IMR-90 (cell line): Measurements from ENCODE around the gene NUP58. TPM values are rescaled to one million over a fixed set of nuclear protein-coding genes. Genes with fewer than 3 reads are reported as not detected.
A peak's percentile ranks its signal among the peaks of the same experiment; 100 is the strongest.

ENCODE experiments used
- ATAC-seq: fragments of 200-7000 bp; cut with Tn5 transposase; 2 replicates; pipeline ENCODE4 v1.9.1; 2020; ENCODE audit warnings: low read depth, mild to moderate bottlenecking, moderate library complexity
- Bru-seq: library from RNA; stranded (reverse); fragments of 400-500 nt; gene quantifications from one replicate; lab custom pipeline; 2021; lab: Mats Ljungman, UMichigan
- BruChase-seq, 2 experiments: library from RNA; stranded (reverse); fragments of 400-500 nt; gene quantifications; one replicate each; lab custom pipeline; 2021; lab: Mats Ljungman, UMichigan
- BruUV-seq: library from RNA; stranded (reverse); fragments of 400-500 nt; replicated peaks from 2 replicates; lab custom pipeline; 2021; lab: Mats Ljungman, UMichigan
- CTCF ChIA-PET: fragments of 300-600 bp; formaldehyde crosslinking; extraction: SDS; loops from one replicate; lab custom pipeline; 2021; ENCODE audit warnings: antibody characterized with exemption; lab: Yijun Ruan, JAX
- POLR2A ChIA-PET: fragments of 300-600 bp; sonication (Branson Sonifier 250); formaldehyde crosslinking; loops from one replicate; lab custom pipeline; 2022; ENCODE audit warnings: antibody characterized with exemption; ENCODE audit not compliant: unreplicated experiment; lab: Charles Lee
- DNase-seq: peaks from one replicate; pipeline ENCODE4 v3.0.0; 2013
- H2AFZ ChIP-seq: replicated peaks from 2 replicates; pipeline ENCODE3; 2013; ENCODE audit warnings: low read length, mild to moderate bottlenecking; ENCODE audit not compliant: poor library complexity
- H2AK5ac ChIP-seq: 2 replicates; pipeline ENCODE4 v1.6.1; 2013; ENCODE audit warnings: low read depth, low read length, inconsistent platforms
- H2AK9ac ChIP-seq: replicated peaks from 2 replicates; pipeline ENCODE3; 2013; ENCODE audit warnings: mild to moderate bottlenecking, low read depth, low read length, moderate library complexity; ENCODE audit not compliant: poor library complexity
- H2BK120ac ChIP-seq: 2 replicates; pipeline ENCODE4 v1.6.1; 2013; ENCODE audit warnings: low read depth, low read length, inconsistent platforms
- H2BK15ac ChIP-seq: 3 replicates; pipeline ENCODE4 v1.6.1; 2013; ENCODE audit warnings: low read depth, low read length, inconsistent platforms
- H2BK20ac ChIP-seq: 2 replicates; pipeline ENCODE4 v1.6.1; 2013; ENCODE audit warnings: low read depth, mild to moderate bottlenecking, inconsistent platforms, low read length, moderate library complexity
- H2BK5ac ChIP-seq: 2 replicates; pipeline ENCODE4 v1.6.1; 2013; ENCODE audit warnings: mild to moderate bottlenecking, low read depth, low read length, inconsistent platforms; ENCODE audit not compliant: poor library complexity, severe bottlenecking
- H3K14ac ChIP-seq: replicated peaks from 2 replicates; pipeline ENCODE4 v1.6.1; 2013; ENCODE audit warnings: low read depth, low read length, inconsistent platforms
- H3K18ac ChIP-seq: 2 replicates; pipeline ENCODE4 v1.6.1; 2013; ENCODE audit warnings: low read depth, low read length, control low read depth
- H3K23ac ChIP-seq: 2 replicates; pipeline ENCODE4 v1.6.1; 2013; ENCODE audit warnings: low read depth, low read length, inconsistent platforms
- H3K27ac ChIP-seq: 2 replicates; pipeline ENCODE4 v1.5.1; 2013; ENCODE audit warnings: mild to moderate bottlenecking, control low read depth, low read length; ENCODE audit not compliant: insufficient read depth
- H3K27me3 ChIP-seq: 2 replicates; pipeline ENCODE4 v1.6.1; 2013; ENCODE audit warnings: low read length; ENCODE audit not compliant: control insufficient read depth, insufficient read depth
- H3K36me3 ChIP-seq: 2 replicates; pipeline ENCODE4 v1.6.1; 2013; ENCODE audit warnings: low read length, mixed read lengths; ENCODE audit not compliant: control insufficient read depth, insufficient read depth
- H3K4ac ChIP-seq: 2 replicates; pipeline ENCODE4 v1.6.1; 2013; ENCODE audit warnings: low read depth, low read length, inconsistent platforms
- H3K4me1 ChIP-seq: 2 replicates; pipeline ENCODE4 v1.6.1; 2013; ENCODE audit warnings: low read length, mixed read lengths; ENCODE audit not compliant: control insufficient read depth, insufficient read depth
- H3K4me2 ChIP-seq: 2 replicates; pipeline ENCODE4 v1.6.1; 2013; ENCODE audit warnings: low read depth, mild to moderate bottlenecking, control low read depth, low read length, moderate library complexity
- H3K4me3 ChIP-seq: 2 replicates; pipeline ENCODE4 v1.5.1; 2013; ENCODE audit warnings: low read depth, mild to moderate bottlenecking, control low read depth, low read length, moderate library complexity; ENCODE audit not compliant: insufficient read depth
- H3K56ac ChIP-seq: 2 replicates; pipeline ENCODE4 v1.6.1; 2013; ENCODE audit warnings: low read length, inconsistent platforms; ENCODE audit not compliant: insufficient read depth; ENCODE audit errors: extremely low read depth
- H3K79me1 ChIP-seq, 2 experiments: 2 replicates each; pipeline ENCODE4 v1.6.1; 2013; ENCODE audit warnings: low read length in 2 of 2, inconsistent platforms in 1 of 2, low read depth in 1 of 2
- H3K9ac ChIP-seq: 2 replicates; pipeline ENCODE4 v1.6.1; 2013; ENCODE audit warnings: low read depth, low read length, control low read depth
- H3K9me1 ChIP-seq: 2 replicates; pipeline ENCODE4 v1.6.1; 2013; ENCODE audit warnings: low read length, inconsistent platforms; ENCODE audit not compliant: insufficient read depth
- H3K9me3 ChIP-seq: 2 replicates; pipeline ENCODE4 v1.6.1; 2013; ENCODE audit warnings: low read length; ENCODE audit not compliant: control insufficient read depth, insufficient read depth
- H4K20me1 ChIP-seq: 2 replicates; pipeline ENCODE4 v1.6.1; 2013; ENCODE audit warnings: low read length, inconsistent platforms; ENCODE audit not compliant: insufficient read depth
- H4K5ac ChIP-seq: 2 replicates; pipeline ENCODE4 v1.6.1; 2013; ENCODE audit warnings: mild to moderate bottlenecking, low read depth, low read length, control low read depth
- H4K8ac ChIP-seq, 2 experiments: 2 replicates each; pipeline ENCODE4 v1.6.1; 2013; ENCODE audit warnings: low read depth in 2 of 2, low read length in 2 of 2, control low read depth in 1 of 2, inconsistent platforms in 1 of 2
- H4K91ac ChIP-seq: 2 replicates; pipeline ENCODE4 v1.6.1; 2013; ENCODE audit warnings: low read depth, low read length, inconsistent platforms; ENCODE audit not compliant: insufficient read depth
- BHLHE40 ChIP-seq: fragments of 150-350 bp; IDR thresholded peaks from 2 replicates; pipeline ENCODE4 v1.6.1; 2016; ENCODE audit warnings: mild to moderate bottlenecking, low read depth, low read length
- CEBPB ChIP-seq: IDR thresholded peaks from 2 replicates; pipeline ENCODE4 v1.6.1; 2012; ENCODE audit warnings: low read depth, low read length, improper control_type of control experiment
- CTCF ChIP-seq: conservative IDR thresholded peaks from 2 replicates; pipeline ENCODE4 v1.5.1; 2012; ENCODE audit warnings: mild to moderate bottlenecking, low read depth, low read length, improper control_type of control experiment
- ELK1 ChIP-seq: fragments of 150-350 bp; IDR thresholded peaks from 2 replicates; pipeline ENCODE4 v1.6.1; 2016; ENCODE audit warnings: low read depth, mild to moderate bottlenecking, low read length, moderate library complexity, borderline replicate concordance
- FOS ChIP-seq: fragments of 150-350 bp; IDR thresholded peaks from 2 replicates; pipeline ENCODE4 v1.6.1; 2016; ENCODE audit warnings: low read depth, low read length
- MAZ ChIP-seq: IDR thresholded peaks from 2 replicates; pipeline ENCODE4 v1.6.1; 2012; ENCODE audit warnings: low read depth, mild to moderate bottlenecking, low read length, improper control_type of control experiment, moderate library complexity, borderline replicate concordance
- MXI1 ChIP-seq: IDR thresholded peaks from 2 replicates; pipeline ENCODE4 v1.6.1; 2012; ENCODE audit warnings: low read depth, mild to moderate bottlenecking, low read length, moderate library complexity, borderline replicate concordance
- POLR2A ChIP-seq: IDR thresholded peaks from 2 replicates; pipeline ENCODE4 v1.6.1; 2012; ENCODE audit warnings: mild to moderate bottlenecking, low read depth, low read length
- WGBS, 2 experiments: methylation state at CpG; one replicate each; pipeline versions ENCODE4 v1.1.5 to v1.1.7; 2013; ENCODE audit warnings: missing lambda C conversion rate in 2 of 2; ENCODE audit not compliant: insufficient read length in 1 of 2; ENCODE audit errors: extremely low coverage in 2 of 2; 5-methylcytosine and 5-hydroxymethylcytosine counted together
- dilution Hi-C: fragments of 300-500 bp; cut with HindIII; formaldehyde crosslinking; loops from one replicate; pipeline ENCODE4 v1.14.3; 2018; ENCODE audit warnings: low sequenced_read_pairs; ENCODE audit not compliant: unreplicated experiment
- in situ Hi-C: fragments of 300-500 bp; cut with MboI; formaldehyde crosslinking; loops from 3 replicates; pipeline ENCODE4 v1.14.3; 2019; ENCODE audit warnings: low sequenced_read_pairs, inconsistent platforms, mixed read lengths
- intact Hi-C: fragments of 100-400 bp; cut with micrococcal nuclease; formaldehyde crosslinking; loops from 2 replicates; pipeline ENCODE4 v1.10.0; 2022
- long read RNA-seq: library from polyadenylated mRNA; unstranded; transcript quantifications from one replicate; pipeline ENCODE4 v2.0.0, GENCODE V29; 2021; ENCODE audit not compliant: unreplicated experiment
- polyA plus RNA-seq, 3 experiments: library from polyadenylated mRNA; depleted of rRNA; stranded (reverse); fragments of >200 nt; gene quantifications; 2 replicates each; pipeline ENCODE4 v1.2.3, GENCODE V29; 2012; ENCODE audit warnings: low replicate concordance in 1 of 3
- total RNA-seq: library from RNA; depleted of rRNA; stranded (reverse); fragments of >200 nt; gene quantifications from 2 replicates; pipeline ENCODE4 v1.2.3, GENCODE V29; 2012; rRNA removed

The NUP58 gene
- total RNA-seq: 50.7 and 61.4 TPM in 2 replicates
- 25.2 and 29.7 TPM in 2 replicates for polyA plus RNA-seq (2012; rRNA removed)
- 14.6 and 20.5 TPM in 2 replicates for polyA plus RNA-seq (2012; cell fraction: cytosol; rRNA removed)
- 15.1 and 32.3 TPM in 2 replicates for polyA plus RNA-seq (2012; cell fraction: nucleus; rRNA removed; ENCODE audit: low replicate concordance)
- Bru-seq, nascent RNA: percentile 92 among the genes with signal in this experiment
- percentile 90 among the genes with signal in this experiment for BruChase-seq, experiment 1, labeled RNA remaining after a 6-hour chase
- BruChase-seq, experiment 2, labeled RNA remaining after a 2-hour chase: percentile 97 among the genes with signal in this experiment
- long read RNA-seq, full-length matches to known transcripts: 27 of 40 reads
- long read RNA-seq, partial matches to known transcripts: 6 of 40 reads
- long read RNA-seq, other reads (novel, unspliced or antisense): 7 of 40 reads

GRCh38 chr13:25301347-25302113, at the start of gene NUP58:
NUP58 (plus strand) TSS chr13:25301625; CDS start chr13:25301774, 149 bp downstream.
- Histone ChIP-seq H3K56ac (peak within 1 kb of the TSS; percentile 89), H3K14ac (peak within 1 kb of the TSS; percentile 99), H3K4me2 (peak within 1 kb of the TSS; percentile 94), H3K9me1 (no peaks in the 10 kb centered on the region), H3K27ac (peak within 1 kb of the TSS; percentile 91), H2AK9ac (peak within 1 kb of the TSS; percentile 97), H3K4me3 (peak within 1 kb of the TSS; percentile 92), H4K5ac (peak within 1 kb of the TSS; percentile 98), H2BK5ac (peak within 1 kb of the TSS; percentile 86), H3K4me1 (no peaks in the 10 kb centered on the region; the same call in 1 of the 2 replicates), H2BK15ac (peak within 1 kb of the TSS; percentile 89; the same call in 1 of the 3 replicates), H3K4ac (peak within 1 kb of the TSS; percentile 96), H4K91ac (peak within 1 kb of the TSS; percentile 90), H3K36me3 (peaks cover 2% of the 10 kb centered on the region), H3K79me1 (peaks cover 0 to 8% of the 10 kb centered on the region in 2 experiments; a peak in 1 of 4 replicates), H4K8ac (peak within 1 kb of the TSS; percentile 99 to 100), H2BK120ac (peak within 1 kb of the TSS; percentile 86), H2AK5ac (peak within 1 kb of the TSS; percentile 62), H3K9ac (peak within 1 kb of the TSS; percentile 99), H4K20me1 (peaks cover 26% of the 10 kb centered on the region), H2AFZ (peak within 1 kb of the TSS; percentile 97), H3K9me3 (no peaks in the 10 kb centered on the region), H3K18ac (peak within 1 kb of the TSS; percentile 84), H3K27me3 (peaks cover 3% of the 10 kb centered on the region; the same call in 1 of the 2 replicates), H2BK20ac (peak within 1 kb of the TSS; percentile 75; the same call in 1 of the 2 replicates), H3K23ac (peak within 1 kb of the TSS; percentile 94)
- DNase-seq (peak; percentile 95), ATAC-seq (peak; percentile 100)
- ChIA-PET CTCF (no interaction called here), POLR2A (interaction anchor here (1.3 kb wide), 1 partner anchor 15 kb away, joined by 4 read pairs; no protein-coding TSS in a partner anchor)
- dilution Hi-C loops: no loop called here
- intact Hi-C loops: loop anchor here (1.0 kb wide), 1 partner anchor 14 kb away; the partner anchor contains the start of gene MTMR6
- WGBS, 2 experiments: 0% methylated on average over 42 of the region's 64 CpGs; no CpG with 5 or more reads in 1 of the 2 experiments
- BruUV-seq: no TSS peak
- peak; percentile 67; the same call in 1 of the 2 replicates for TF ChIP-seq BHLHE40
- TF ChIP-seq POLR2A: peak; percentile 99
- peak; percentile 82 for TF ChIP-seq CEBPB
- no peak; the same call in 1 of the 2 replicates for TF ChIP-seq FOS
- TF ChIP-seq MXI1: peak; percentile 69; the same call in 1 of the 2 replicates
- TF ChIP-seq CTCF: no peak
- peak; percentile 67; the same call in 1 of the 2 replicates for TF ChIP-seq ELK1
- peak; percentile 78; the same call in 1 of the 2 replicates for TF ChIP-seq MAZ
- in situ Hi-C loops: no loop called here
